KMS-11 (cell line): ENCODE data around the gene SKI.
"Not testable (repeated sequence)": the region's sequence is repeated elsewhere in the genome, so short reads cannot be mapped to it uniquely, and the experiment has no call there.

Experiments used
- H2AFZ ChIP-seq: fragments of 200-600 bp; sonication (generic); 2 replicates; pipeline ENCODE4 v1.6.1; 2016; ENCODE audit warnings: antibody characterized with exemption, mixed run types, low read depth
- H3K27ac ChIP-seq: fragments of 200-600 bp; sonication (generic); 2 replicates; pipeline ENCODE4 v1.6.1; 2016; ENCODE audit warnings: mild to moderate bottlenecking, mixed run types
- H3K27me3 ChIP-seq: fragments of 200-600 bp; sonication (generic); 2 replicates; pipeline ENCODE4 v1.6.1; 2017; ENCODE audit warnings: mild to moderate bottlenecking, low read depth, mixed run types, moderate library complexity; ENCODE audit not compliant: insufficient read depth
- H3K36me3 ChIP-seq: fragments of 200-600 bp; sonication (generic); 2 replicates; pipeline ENCODE4 v1.6.1; 2017; ENCODE audit warnings: mild to moderate bottlenecking, mixed run types; ENCODE audit not compliant: insufficient read depth
- H3K4me1 ChIP-seq: fragments of 200-600 bp; sonication (generic); 2 replicates; pipeline ENCODE4 v1.6.1; 2016; ENCODE audit warnings: mild to moderate bottlenecking, low read depth, mixed run types; ENCODE audit not compliant: poor library complexity, severe bottlenecking
- H3K4me2 ChIP-seq: fragments of 200-600 bp; sonication (generic); 2 replicates; pipeline ENCODE4 v1.7.0; 2016; ENCODE audit warnings: mild to moderate bottlenecking, mixed run types
- H3K4me3 ChIP-seq: fragments of 200-600 bp; sonication (generic); IDR thresholded peaks from 2 replicates; pipeline ENCODE4 v1.6.1; 2017; ENCODE audit warnings: low read depth, low read length, mixed read lengths; ENCODE audit not compliant: insufficient read depth
- H3K79me2 ChIP-seq: fragments of 200-600 bp; sonication (generic); 2 replicates; pipeline ENCODE4 v1.6.1; 2016; ENCODE audit warnings: low read depth, mixed run types; ENCODE audit not compliant: insufficient read depth
- H3K9ac ChIP-seq: fragments of 200-600 bp; sonication (generic); 2 replicates; pipeline ENCODE4 v1.6.1; 2016; ENCODE audit warnings: mild to moderate bottlenecking, mixed run types
- H4K20me1 ChIP-seq: fragments of 200-600 bp; sonication (generic); 2 replicates; pipeline ENCODE4 v1.6.1; 2016; ENCODE audit warnings: mild to moderate bottlenecking, mixed run types; ENCODE audit not compliant: insufficient read depth
- TF ChIP-seq, protein P1 (sequence below): fragments of 200-600 bp; sonication (generic); conservative IDR thresholded peaks from 2 replicates; pipeline ENCODE4 v1.6.1; 2017; ENCODE audit warnings: low read depth, mild to moderate bottlenecking, antibody characterized with exemption, low read length, moderate library complexity, mixed read lengths

Gene SKI

DNA sequence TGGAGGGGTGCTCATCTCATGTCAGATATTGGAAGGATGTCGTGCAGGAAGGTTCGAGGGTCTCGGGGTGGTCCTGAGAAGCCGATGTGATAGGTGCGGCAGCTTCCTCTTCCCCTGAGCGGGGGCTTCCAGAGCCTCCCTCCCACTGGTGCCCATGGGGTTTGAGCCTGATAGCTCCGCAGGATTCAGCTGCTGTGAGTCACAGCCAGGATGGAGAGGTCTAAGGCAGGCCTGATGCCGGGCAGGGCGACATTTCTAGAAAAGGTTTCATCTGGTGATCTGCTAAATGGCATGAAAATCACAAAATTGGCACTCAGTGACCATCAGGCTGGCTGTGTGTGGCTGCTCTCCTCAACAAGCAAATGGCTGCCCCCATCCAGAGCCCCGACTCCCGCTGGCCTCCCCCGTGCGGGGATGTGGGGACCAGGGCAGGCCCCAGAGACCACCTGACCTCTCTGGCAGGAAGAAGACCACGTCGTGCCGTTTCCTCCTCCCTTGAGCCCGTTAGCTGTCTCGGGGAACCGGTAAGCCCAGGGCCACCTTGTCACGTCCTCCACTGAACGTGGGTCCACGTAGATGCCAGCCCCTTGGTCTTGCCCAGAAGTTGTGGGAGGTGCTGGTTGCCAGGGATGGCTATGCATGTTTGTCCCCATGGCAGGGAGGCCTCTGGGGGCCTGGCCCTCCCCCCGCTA lies 66.1 kb downstream of the SKI start:
- H2AFZ ChIP-seq = no peak overlapping the region
- peaks cover 10% of the 10 kb centered on the region for H3K4me1 ChIP-seq
- no peaks in the 10 kb centered on the region for H4K20me1 ChIP-seq
- H3K36me3 ChIP-seq = no peaks in the 10 kb centered on the region
- H3K27me3 ChIP-seq = peaks cover 32% of the 10 kb centered on the region; the same call in 1 of the 2 replicates
- TF ChIP-seq, protein P1, sequence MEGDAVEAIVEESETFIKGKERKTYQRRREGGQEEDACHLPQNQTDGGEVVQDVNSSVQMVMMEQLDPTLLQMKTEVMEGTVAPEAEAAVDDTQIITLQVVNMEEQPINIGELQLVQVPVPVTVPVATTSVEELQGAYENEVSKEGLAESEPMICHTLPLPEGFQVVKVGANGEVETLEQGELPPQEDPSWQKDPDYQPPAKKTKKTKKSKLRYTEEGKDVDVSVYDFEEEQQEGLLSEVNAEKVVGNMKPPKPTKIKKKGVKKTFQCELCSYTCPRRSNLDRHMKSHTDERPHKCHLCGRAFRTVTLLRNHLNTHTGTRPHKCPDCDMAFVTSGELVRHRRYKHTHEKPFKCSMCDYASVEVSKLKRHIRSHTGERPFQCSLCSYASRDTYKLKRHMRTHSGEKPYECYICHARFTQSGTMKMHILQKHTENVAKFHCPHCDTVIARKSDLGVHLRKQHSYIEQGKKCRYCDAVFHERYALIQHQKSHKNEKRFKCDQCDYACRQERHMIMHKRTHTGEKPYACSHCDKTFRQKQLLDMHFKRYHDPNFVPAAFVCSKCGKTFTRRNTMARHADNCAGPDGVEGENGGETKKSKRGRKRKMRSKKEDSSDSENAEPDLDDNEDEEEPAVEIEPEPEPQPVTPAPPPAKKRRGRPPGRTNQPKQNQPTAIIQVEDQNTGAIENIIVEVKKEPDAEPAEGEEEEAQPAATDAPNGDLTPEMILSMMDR = no peak
- H3K27ac ChIP-seq = no peak overlapping the region
- no peak overlapping the region for H3K4me3 ChIP-seq
- H3K4me2 ChIP-seq = no peak overlapping the region
- no peak overlapping the region for H3K9ac ChIP-seq
- no peaks in the 10 kb centered on the region for H3K79me2 ChIP-seq

DNA sequence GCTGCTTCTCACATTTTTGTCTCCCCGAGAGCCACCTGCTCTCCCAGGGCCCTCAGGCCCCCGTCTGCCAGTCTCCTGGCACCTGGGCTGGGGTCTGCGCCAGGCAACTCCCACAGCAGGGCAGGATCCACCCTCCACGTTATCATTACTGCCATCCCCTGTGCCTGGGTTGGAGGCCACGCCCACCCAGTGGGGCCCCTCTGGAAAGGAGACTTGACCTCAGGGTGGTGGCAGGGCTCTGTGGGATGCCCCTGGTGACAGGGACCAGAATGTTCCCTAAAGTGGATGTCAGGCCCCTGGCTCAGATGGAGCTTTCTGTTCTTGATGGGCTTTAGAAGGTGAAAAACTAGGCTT lies 66.6 kb downstream of the SKI start:
- Histone ChIP-seq H4K20me1 (no peaks in the 10 kb centered on the region), H3K4me2 (no peak overlapping the region), H3K27ac (no peak overlapping the region), H3K36me3 (no peaks in the 10 kb centered on the region), H3K4me3 (no peak overlapping the region), H3K9ac (no peak overlapping the region), H3K79me2 (no peaks in the 10 kb centered on the region), H3K27me3 (peaks cover 31% of the 10 kb centered on the region; the same call in 1 of the 2 replicates), H3K4me1 (peaks cover 10% of the 10 kb centered on the region), H2AFZ (no peak overlapping the region)
- TF ChIP-seq, protein P1 = no peak

DNA sequence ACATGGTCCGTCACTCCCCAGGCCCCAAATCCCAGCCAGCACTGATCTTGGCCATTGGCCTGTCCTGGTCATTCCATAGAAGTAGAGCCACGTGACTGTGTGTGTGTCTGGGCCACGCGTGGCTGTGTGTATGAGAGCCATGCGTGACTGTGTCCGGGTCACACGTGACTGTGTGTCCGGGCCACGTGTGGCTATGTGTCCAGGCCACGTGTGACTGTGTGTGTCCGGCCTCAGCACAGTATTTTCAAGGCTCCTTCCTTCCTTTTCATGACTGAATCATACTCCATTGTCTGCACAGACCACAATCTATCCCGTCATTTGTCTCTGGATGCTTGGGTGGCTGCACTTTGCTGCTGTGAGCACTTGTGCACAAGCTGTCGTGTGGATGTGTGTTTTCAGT lies 67.4 kb downstream of the SKI start:
- Histone ChIP-seq H3K9ac (no peak overlapping the region), H3K4me2 (no peak overlapping the region), H2AFZ (no peak overlapping the region), H4K20me1 (no peaks in the 10 kb centered on the region), H3K4me3 (no peak overlapping the region), H3K79me2 (no peaks in the 10 kb centered on the region), H3K4me1 (peaks cover 6% of the 10 kb centered on the region), H3K27ac (no peak overlapping the region), H3K36me3 (no peaks in the 10 kb centered on the region), H3K27me3 (peaks cover 23% of the 10 kb centered on the region; the same call in 1 of the 2 replicates)
- TF ChIP-seq, protein P1 = no peak

DNA sequence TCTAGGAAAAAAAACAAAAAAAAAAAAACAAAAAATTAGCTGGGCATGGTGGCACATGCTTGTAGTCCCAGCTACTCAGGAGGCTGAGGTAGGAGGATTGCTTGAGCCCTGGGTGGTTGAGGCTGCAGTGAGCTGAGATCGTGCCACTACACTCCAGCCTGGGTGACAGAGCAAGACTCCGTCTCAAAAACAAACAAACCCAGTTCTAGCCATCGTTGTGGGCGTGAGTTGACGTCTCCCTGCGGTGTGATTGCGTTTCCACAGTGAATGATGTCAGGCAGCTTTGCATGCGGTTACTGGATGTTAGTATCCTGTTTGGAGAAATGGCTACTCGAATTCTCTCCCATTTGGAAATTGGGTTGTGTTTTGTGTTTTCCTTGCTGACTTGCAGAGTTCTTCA lies 68.1 kb downstream of the SKI start:
- not testable (repeated sequence) for H4K20me1 ChIP-seq, H2AFZ ChIP-seq, H3K36me3 ChIP-seq, H3K79me2 ChIP-seq, H3K27ac ChIP-seq, H3K4me1 ChIP-seq, H3K4me2 ChIP-seq, H3K9ac ChIP-seq, H3K4me3 ChIP-seq
- H3K27me3 ChIP-seq = peaks cover 17% of the 10 kb centered on the region; the same call in 1 of the 2 replicates

DNA sequence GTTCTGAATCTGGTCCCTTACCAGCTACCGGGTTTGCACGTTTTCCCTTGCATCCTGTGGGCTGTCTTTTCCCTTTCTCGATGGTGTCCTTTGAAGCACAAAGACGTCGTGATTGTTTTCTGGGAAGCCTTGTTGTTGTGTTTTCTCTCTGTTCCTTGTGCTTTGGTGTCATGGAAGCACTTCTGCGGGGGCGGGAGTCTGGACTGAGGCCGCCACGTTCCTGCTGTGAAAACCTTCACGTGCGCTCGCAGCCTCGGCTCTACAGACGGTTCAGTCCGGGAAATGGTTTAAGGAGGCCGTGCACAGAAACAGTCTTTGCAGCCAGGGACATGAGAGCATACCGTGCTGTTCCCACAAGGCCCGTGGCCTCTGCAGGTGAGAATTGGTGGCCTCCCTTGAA lies 68.5 kb downstream of the SKI start:
- Histone ChIP-seq H3K4me2 (no peak overlapping the region), H3K4me3 (no peak overlapping the region), H2AFZ (no peak overlapping the region), H4K20me1 (no peaks in the 10 kb centered on the region), H3K9ac (no peak overlapping the region), H3K36me3 (no peaks in the 10 kb centered on the region), H3K4me1 (no peaks in the 10 kb centered on the region), H3K27ac (no peak overlapping the region), H3K27me3 (peaks cover 15% of the 10 kb centered on the region; the same call in 1 of the 2 replicates), H3K79me2 (no peaks in the 10 kb centered on the region)
- TF ChIP-seq, protein P1 = no peak
